Lung (tissue), 12 donors: Measurements from ENCODE around the gene TMEM245. TPM values are rescaled to one million over a fixed set of nuclear protein-coding genes. Genes with fewer than 3 reads are reported as not detected.

Experiments
- ATAC-seq: fragments of 200-7000 bp; cut with Tn5 transposase; one replicate; pipeline ENCODE4 v1.9.1; 2020; ENCODE audit warnings: moderate number of reproducible peaks; ENCODE audit not compliant: insufficient read depth, low FRiP score
- DNase-seq, 3 donors: peaks; one replicate each; pipeline ENCODE4 v3.0.0-alpha.2; 2013 to 2017
- H3K27ac ChIP-seq, 2 donors: one replicate each; pipeline ENCODE4 v1.5.1; 2013; ENCODE audit warnings: mild to moderate bottlenecking in 2 of 2, moderate library complexity in 2 of 2, control low read depth in 1 of 2, inconsistent platforms in 1 of 2, low read depth in 1 of 2, low read length in 1 of 2
- H3K27me3 ChIP-seq, 3 donors: one replicate each; pipeline ENCODE4 v1.5.1; 2013; ENCODE audit warnings: low read length in 2 of 3; ENCODE audit not compliant: control insufficient read depth in 3 of 3, insufficient read depth in 3 of 3
- H3K36me3 ChIP-seq, 4 donors: one replicate each; pipeline ENCODE4 v1.5.1; 2013; ENCODE audit warnings: low read length in 4 of 4, mild to moderate bottlenecking in 1 of 4, moderate library complexity in 1 of 4; ENCODE audit not compliant: control insufficient read depth in 4 of 4, insufficient read depth in 4 of 4
- H3K4me1 ChIP-seq, 5 donors: one replicate each; pipeline ENCODE4 v1.5.1; 2013; ENCODE audit warnings: low read length in 5 of 5, mild to moderate bottlenecking in 2 of 5, moderate library complexity in 1 of 5; ENCODE audit not compliant: control insufficient read depth in 5 of 5, insufficient read depth in 5 of 5
- H3K4me3 ChIP-seq: one replicate; pipeline ENCODE4 v1.5.1; 2013; ENCODE audit warnings: mild to moderate bottlenecking, control low read depth, moderate library complexity
- H3K9ac ChIP-seq, 2 donors: one replicate each; pipeline ENCODE4 v1.5.1; 2013; ENCODE audit warnings: low read length in 2 of 2, control low read depth in 1 of 2; ENCODE audit not compliant: insufficient read depth in 1 of 2
- H3K9me3 ChIP-seq, 4 donors: one replicate each; pipeline ENCODE4 v1.5.1; 2013; ENCODE audit warnings: low read length in 3 of 4, mild to moderate bottlenecking in 1 of 4, moderate library complexity in 1 of 4; ENCODE audit not compliant: control insufficient read depth in 4 of 4, insufficient read depth in 3 of 4
- WGBS, 2 donors: extraction: QIAGEN DNeasy Blood & Tissue Kit; methylation state at CpG; one replicate each; pipeline ENCODE4 v1.1.7; 2013; 5-methylcytosine and 5-hydroxymethylcytosine counted together
- polyA plus RNA-seq, 2 donors: library from polyadenylated mRNA; stranded (reverse); fragments of 200-250 nt; gene quantifications; one replicate each; pipeline ENCODE4 v1.2.1, GENCODE V29; 2013
- total RNA-seq, 2 donors: library from RNA; depleted of rRNA in 1 of 2; stranded (reverse); fragments of >200 nt in 1 of 2; gene quantifications; one replicate each; pipeline ENCODE4 v1.2.1, GENCODE V29; 2014 to 2021
- TF ChIP-seq, protein P1 (sequence below): IDR thresholded peaks from 2 replicates; pipeline ENCODE4 v1.5.1; 2012; ENCODE audit warnings: mild to moderate bottlenecking; ENCODE audit errors: control extremely low read depth, extremely low read depth
- donor health status: control.
- donor health status: control.
- donor health status: Bipolar disorder and iron deficiency.
- donor health status: healthy.
- donor health status: DM: yes; HTN: yes; CAD: no.

The TMEM245 gene
- total and polyA plus RNA-seq, 4 donors = 15.0 to 137 (median 42.0) TPM

DNA sequence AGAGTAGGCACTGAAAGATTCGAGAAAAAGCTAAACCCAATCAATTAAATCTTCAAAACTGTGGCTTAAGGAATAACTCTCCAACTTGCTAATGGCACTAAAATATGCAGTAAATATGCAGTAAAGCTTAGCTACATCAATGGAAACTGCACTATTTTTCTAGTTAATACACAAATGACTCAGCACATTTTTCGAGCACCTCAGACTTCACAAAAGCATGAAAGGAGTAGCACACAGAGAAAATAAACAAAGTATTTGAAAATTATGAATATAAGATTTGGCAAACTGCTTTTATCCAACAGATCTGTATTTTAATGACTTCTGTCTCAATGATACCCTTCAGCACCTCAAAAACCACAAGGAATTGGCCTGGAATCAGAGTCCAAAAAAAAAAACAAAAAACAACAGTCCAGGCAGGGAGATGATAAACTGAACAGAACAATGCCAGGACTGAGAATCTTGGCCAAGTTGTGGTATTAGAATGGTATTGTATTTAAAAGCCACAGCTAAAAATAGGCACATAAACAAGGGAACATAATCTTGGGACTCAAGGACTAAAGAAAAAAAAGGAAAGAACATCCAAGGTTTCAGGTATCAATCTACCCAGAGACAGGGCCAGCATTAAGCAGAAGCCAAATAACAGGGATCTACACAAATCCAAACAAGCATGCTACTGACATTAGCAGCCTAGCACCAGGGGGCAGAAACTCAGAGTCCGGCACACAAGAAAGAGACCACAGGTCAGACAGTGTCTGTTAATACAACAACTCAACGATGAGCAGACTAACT is 21.4 kb downstream of the TMEM245 start:
- WGBS, 2 donors = 31 to 52% methylated on average over 4 of the region's 4 CpGs
- ATAC-seq = no peak
- peak; percentile 40 to 65 (median 60) for DNase-seq
- Histone ChIP-seq H3K4me1 (peaks cover 9 to 65% (median 14%) of the 10 kb centered on the region in 5 donors), H3K27me3 (no peaks in the 10 kb centered on the region), H3K9ac (no peak overlapping the region), H3K36me3 (peaks cover 2 to 13% (median 8%) of the 10 kb centered on the region in 4 donors), H3K9me3 (no peaks in the 10 kb centered on the region), H3K4me3 (no peak overlapping the region), H3K27ac (peak overlapping the region in 1 of 2 donors; percentile 80)
- TF ChIP-seq, protein P1, sequence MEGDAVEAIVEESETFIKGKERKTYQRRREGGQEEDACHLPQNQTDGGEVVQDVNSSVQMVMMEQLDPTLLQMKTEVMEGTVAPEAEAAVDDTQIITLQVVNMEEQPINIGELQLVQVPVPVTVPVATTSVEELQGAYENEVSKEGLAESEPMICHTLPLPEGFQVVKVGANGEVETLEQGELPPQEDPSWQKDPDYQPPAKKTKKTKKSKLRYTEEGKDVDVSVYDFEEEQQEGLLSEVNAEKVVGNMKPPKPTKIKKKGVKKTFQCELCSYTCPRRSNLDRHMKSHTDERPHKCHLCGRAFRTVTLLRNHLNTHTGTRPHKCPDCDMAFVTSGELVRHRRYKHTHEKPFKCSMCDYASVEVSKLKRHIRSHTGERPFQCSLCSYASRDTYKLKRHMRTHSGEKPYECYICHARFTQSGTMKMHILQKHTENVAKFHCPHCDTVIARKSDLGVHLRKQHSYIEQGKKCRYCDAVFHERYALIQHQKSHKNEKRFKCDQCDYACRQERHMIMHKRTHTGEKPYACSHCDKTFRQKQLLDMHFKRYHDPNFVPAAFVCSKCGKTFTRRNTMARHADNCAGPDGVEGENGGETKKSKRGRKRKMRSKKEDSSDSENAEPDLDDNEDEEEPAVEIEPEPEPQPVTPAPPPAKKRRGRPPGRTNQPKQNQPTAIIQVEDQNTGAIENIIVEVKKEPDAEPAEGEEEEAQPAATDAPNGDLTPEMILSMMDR = no peak

DNA sequence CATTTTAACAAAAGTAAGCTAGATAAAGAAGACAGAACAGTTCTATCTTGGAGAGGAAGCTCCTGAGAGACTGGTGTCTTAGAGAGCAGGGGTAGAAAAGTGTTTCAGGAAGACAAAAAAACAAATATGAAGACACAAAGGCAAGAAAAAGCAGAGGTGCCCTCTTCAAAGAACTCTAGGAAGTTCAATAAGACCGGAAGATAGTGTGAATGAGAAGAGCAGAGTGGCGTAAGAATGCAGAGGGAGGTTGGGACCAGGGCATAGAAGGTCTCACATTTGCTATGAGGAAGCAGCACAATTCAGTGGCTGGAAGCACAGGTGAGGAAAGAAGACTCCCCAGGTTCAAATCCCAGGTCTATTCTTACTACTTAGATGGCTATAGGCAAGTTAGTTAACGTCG is 22.6 kb downstream of the TMEM245 start:
- H3K4me1 ChIP-seq = peaks cover 9 to 65% (median 14%) of the 10 kb centered on the region in 5 donors
- ATAC-seq = no peak
- H3K36me3 ChIP-seq = peaks cover 4 to 14% (median 7%) of the 10 kb centered on the region in 4 donors
- H3K9me3 ChIP-seq = no peaks in the 10 kb centered on the region
- H3K4me3 ChIP-seq = no peak overlapping the region
- TF ChIP-seq, protein P1 = no peak
- H3K27me3 ChIP-seq = no peaks in the 10 kb centered on the region
- no peak for DNase-seq
- peak overlapping the region in 1 of 2 donors; percentile 80 for H3K27ac ChIP-seq
- WGBS, 2 donors = 83 to 90% methylated on average over 4 of the region's 4 CpGs
- no peak overlapping the region for H3K9ac ChIP-seq

GRCh38 chr9:109095321-109095720 is 24.4 kb downstream of the TMEM245 start:
- TF ChIP-seq, protein P1 = no peak
- no peak for DNase-seq
- Histone ChIP-seq H3K9me3 (no peaks in the 10 kb centered on the region), H3K9ac (no peak overlapping the region), H3K4me1 (peaks cover 7 to 55% (median 14%) of the 10 kb centered on the region in 5 donors), H3K27ac (peak overlapping the region in 1 of 2 donors; percentile 18), H3K36me3 (peaks cover 7 to 20% (median 12%) of the 10 kb centered on the region in 4 donors), H3K27me3 (no peaks in the 10 kb centered on the region), H3K4me3 (no peak overlapping the region)
- WGBS, 2 donors = 71 to 84% methylated on average over 3 of the region's 3 CpGs
- ATAC-seq = no peak
